IMR-90 (cell line): Measurements from ENCODE around the gene CEP170B. TPM values are rescaled to one million over a fixed set of nuclear protein-coding genes. Genes with fewer than 3 reads are reported as not detected.

ENCODE experiments used
- ATAC-seq: fragments of 200-7000 bp; cut with Tn5 transposase; 2 replicates; pipeline ENCODE4 v1.9.1; 2020; ENCODE audit warnings: low read depth, mild to moderate bottlenecking, moderate library complexity
- BruUV-seq: library from RNA; stranded (reverse); fragments of 400-500 nt; replicated peaks from 2 replicates; lab custom pipeline; 2021; lab: Mats Ljungman, UMichigan
- CTCF ChIA-PET: fragments of 300-600 bp; formaldehyde crosslinking; extraction: SDS; loops from one replicate; lab custom pipeline; 2021; ENCODE audit warnings: antibody characterized with exemption; lab: Yijun Ruan, JAX
- POLR2A ChIA-PET: fragments of 300-600 bp; sonication (Branson Sonifier 250); formaldehyde crosslinking; loops from one replicate; lab custom pipeline; 2022; ENCODE audit warnings: antibody characterized with exemption; ENCODE audit not compliant: unreplicated experiment; lab: Charles Lee
- DNase-seq: peaks from one replicate; pipeline ENCODE4 v3.0.0; 2013
- H2AFZ ChIP-seq: replicated peaks from 2 replicates; pipeline ENCODE3; 2013; ENCODE audit warnings: low read length, mild to moderate bottlenecking; ENCODE audit not compliant: poor library complexity
- H2AK5ac ChIP-seq: 2 replicates; pipeline ENCODE4 v1.6.1; 2013; ENCODE audit warnings: low read depth, low read length, inconsistent platforms
- H2AK9ac ChIP-seq: replicated peaks from 2 replicates; pipeline ENCODE3; 2013; ENCODE audit warnings: mild to moderate bottlenecking, low read depth, low read length, moderate library complexity; ENCODE audit not compliant: poor library complexity
- H2BK120ac ChIP-seq: 2 replicates; pipeline ENCODE4 v1.6.1; 2013; ENCODE audit warnings: low read depth, low read length, inconsistent platforms
- H2BK15ac ChIP-seq: 3 replicates; pipeline ENCODE4 v1.6.1; 2013; ENCODE audit warnings: low read depth, low read length, inconsistent platforms
- H2BK20ac ChIP-seq: 2 replicates; pipeline ENCODE4 v1.6.1; 2013; ENCODE audit warnings: low read depth, mild to moderate bottlenecking, inconsistent platforms, low read length, moderate library complexity
- H2BK5ac ChIP-seq: 2 replicates; pipeline ENCODE4 v1.6.1; 2013; ENCODE audit warnings: mild to moderate bottlenecking, low read depth, low read length, inconsistent platforms; ENCODE audit not compliant: poor library complexity, severe bottlenecking
- H3K14ac ChIP-seq: replicated peaks from 2 replicates; pipeline ENCODE4 v1.6.1; 2013; ENCODE audit warnings: low read depth, low read length, inconsistent platforms
- H3K18ac ChIP-seq: 2 replicates; pipeline ENCODE4 v1.6.1; 2013; ENCODE audit warnings: low read depth, low read length, control low read depth
- H3K23ac ChIP-seq: 2 replicates; pipeline ENCODE4 v1.6.1; 2013; ENCODE audit warnings: low read depth, low read length, inconsistent platforms
- H3K27ac ChIP-seq: 2 replicates; pipeline ENCODE4 v1.5.1; 2013; ENCODE audit warnings: mild to moderate bottlenecking, control low read depth, low read length; ENCODE audit not compliant: insufficient read depth
- H3K27me3 ChIP-seq: 2 replicates; pipeline ENCODE4 v1.6.1; 2013; ENCODE audit warnings: low read length; ENCODE audit not compliant: control insufficient read depth, insufficient read depth
- H3K36me3 ChIP-seq: 2 replicates; pipeline ENCODE4 v1.6.1; 2013; ENCODE audit warnings: low read length, mixed read lengths; ENCODE audit not compliant: control insufficient read depth, insufficient read depth
- H3K4ac ChIP-seq: 2 replicates; pipeline ENCODE4 v1.6.1; 2013; ENCODE audit warnings: low read depth, low read length, inconsistent platforms
- H3K4me1 ChIP-seq: 2 replicates; pipeline ENCODE4 v1.6.1; 2013; ENCODE audit warnings: low read length, mixed read lengths; ENCODE audit not compliant: control insufficient read depth, insufficient read depth
- H3K4me2 ChIP-seq: 2 replicates; pipeline ENCODE4 v1.6.1; 2013; ENCODE audit warnings: low read depth, mild to moderate bottlenecking, control low read depth, low read length, moderate library complexity
- H3K4me3 ChIP-seq: 2 replicates; pipeline ENCODE4 v1.5.1; 2013; ENCODE audit warnings: low read depth, mild to moderate bottlenecking, control low read depth, low read length, moderate library complexity; ENCODE audit not compliant: insufficient read depth
- H3K56ac ChIP-seq: 2 replicates; pipeline ENCODE4 v1.6.1; 2013; ENCODE audit warnings: low read length, inconsistent platforms; ENCODE audit not compliant: insufficient read depth; ENCODE audit errors: extremely low read depth
- H3K79me1 ChIP-seq, 2 experiments: 2 replicates each; pipeline ENCODE4 v1.6.1; 2013; ENCODE audit warnings: low read length in 2 of 2, inconsistent platforms in 1 of 2, low read depth in 1 of 2
- H3K9ac ChIP-seq: 2 replicates; pipeline ENCODE4 v1.6.1; 2013; ENCODE audit warnings: low read depth, low read length, control low read depth
- H3K9me1 ChIP-seq: 2 replicates; pipeline ENCODE4 v1.6.1; 2013; ENCODE audit warnings: low read length, inconsistent platforms; ENCODE audit not compliant: insufficient read depth
- H3K9me3 ChIP-seq: 2 replicates; pipeline ENCODE4 v1.6.1; 2013; ENCODE audit warnings: low read length; ENCODE audit not compliant: control insufficient read depth, insufficient read depth
- H4K20me1 ChIP-seq: 2 replicates; pipeline ENCODE4 v1.6.1; 2013; ENCODE audit warnings: low read length, inconsistent platforms; ENCODE audit not compliant: insufficient read depth
- H4K5ac ChIP-seq: 2 replicates; pipeline ENCODE4 v1.6.1; 2013; ENCODE audit warnings: mild to moderate bottlenecking, low read depth, low read length, control low read depth
- H4K8ac ChIP-seq, 2 experiments: 2 replicates each; pipeline ENCODE4 v1.6.1; 2013; ENCODE audit warnings: low read depth in 2 of 2, low read length in 2 of 2, control low read depth in 1 of 2, inconsistent platforms in 1 of 2
- H4K91ac ChIP-seq: 2 replicates; pipeline ENCODE4 v1.6.1; 2013; ENCODE audit warnings: low read depth, low read length, inconsistent platforms; ENCODE audit not compliant: insufficient read depth
- RFX5 ChIP-seq: IDR thresholded peaks from 2 replicates; pipeline ENCODE4 v1.8.0; 2012; ENCODE audit warnings: low read depth, mild to moderate bottlenecking, low read length, moderate library complexity
- WGBS, 2 experiments: methylation state at CpG; one replicate each; pipeline versions ENCODE4 v1.1.5 to v1.1.7; 2013; ENCODE audit warnings: missing lambda C conversion rate in 2 of 2; ENCODE audit not compliant: insufficient read length in 1 of 2; ENCODE audit errors: extremely low coverage in 2 of 2; 5-methylcytosine and 5-hydroxymethylcytosine counted together
- dilution Hi-C: fragments of 300-500 bp; cut with HindIII; formaldehyde crosslinking; loops from one replicate; pipeline ENCODE4 v1.14.3; 2018; ENCODE audit warnings: low sequenced_read_pairs; ENCODE audit not compliant: unreplicated experiment
- in situ Hi-C: fragments of 300-500 bp; cut with MboI; formaldehyde crosslinking; loops from 3 replicates; pipeline ENCODE4 v1.14.3; 2019; ENCODE audit warnings: low sequenced_read_pairs, inconsistent platforms, mixed read lengths
- intact Hi-C: fragments of 100-400 bp; cut with micrococcal nuclease; formaldehyde crosslinking; loops from 2 replicates; pipeline ENCODE4 v1.10.0; 2022
- polyA plus RNA-seq, 3 experiments: library from polyadenylated mRNA; depleted of rRNA; stranded (reverse); fragments of >200 nt; gene quantifications; 2 replicates each; pipeline ENCODE4 v1.2.3, GENCODE V29; 2012; ENCODE audit warnings: low replicate concordance in 1 of 3
- total RNA-seq: library from RNA; depleted of rRNA; stranded (reverse); fragments of >200 nt; gene quantifications from 2 replicates; pipeline ENCODE4 v1.2.3, GENCODE V29; 2012

CEP170B gene
- total and polyA plus RNA-seq, 2 of the 4 experiments (the other 2 are of a cell fraction), result 3.6 to 13.1 TPM

DNA sequence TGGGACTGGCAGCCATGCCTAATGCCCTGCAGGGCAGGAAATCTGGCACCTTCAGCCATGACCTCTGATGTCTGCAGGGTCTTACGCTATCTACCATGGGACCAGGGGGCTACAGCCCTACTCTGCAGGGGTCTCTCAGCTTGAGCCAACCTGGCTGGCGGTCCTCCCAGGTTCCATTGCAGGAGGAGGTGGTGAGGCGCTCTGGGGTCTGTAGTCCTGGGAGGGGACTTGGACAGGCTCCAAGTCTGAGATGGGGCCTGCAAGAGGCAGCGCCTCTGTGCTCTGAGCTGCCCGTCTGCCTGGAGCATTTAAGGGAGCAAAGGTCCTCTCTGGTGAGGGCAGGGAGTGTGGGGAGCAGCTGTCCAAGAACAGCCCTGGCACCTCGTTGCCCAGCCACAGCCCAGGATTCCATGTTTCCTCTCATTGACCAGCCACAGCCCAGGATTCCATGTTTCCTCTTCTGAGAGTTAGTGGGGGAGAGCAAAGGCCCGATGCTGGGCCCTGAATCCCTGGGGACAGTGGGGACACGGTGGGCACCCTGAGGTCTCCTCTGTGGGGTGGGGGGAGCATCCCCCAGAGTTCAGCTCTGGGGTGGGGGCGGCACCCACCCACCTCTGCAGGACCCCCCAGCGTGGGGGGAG, 60.3 kb downstream of the CEP170B start:
- no peak overlapping the region for H3K4me2 ChIP-seq
- ChIA-PET POLR2A (no interaction called here), CTCF (no interaction called here)
- in situ Hi-C loops, result no loop called here
- no peaks in the 10 kb centered on the region for H3K36me3 ChIP-seq
- H3K18ac ChIP-seq, result no peak overlapping the region
- no peak for TF ChIP-seq RFX5
- H3K9me3 ChIP-seq, result peaks cover 6% of the 10 kb centered on the region; the same call in 1 of the 2 replicates
- intact Hi-C loops, result no loop called here
- ATAC-seq (no peak), DNase-seq (no peak)
- peaks cover 13% of the 10 kb centered on the region for H3K27me3 ChIP-seq
- no peak overlapping the region for H2BK15ac ChIP-seq
- H2AK9ac ChIP-seq, result no peak overlapping the region
- no peaks in the 10 kb centered on the region for H3K4me1 ChIP-seq
- H3K79me1 ChIP-seq, result no peaks in the 10 kb centered on the region
- no peak overlapping the region for H4K8ac ChIP-seq
- WGBS, 2 experiments, result 74% methylated on average over 4 of the region's 10 CpGs; no CpG with 5 or more reads in 1 of the 2 experiments
- H2BK20ac ChIP-seq, result no peak overlapping the region
- no peak overlapping the region for H2BK5ac ChIP-seq
- H3K9me1 ChIP-seq, result no peaks in the 10 kb centered on the region
- no peak overlapping the region for H3K27ac ChIP-seq
- H4K91ac ChIP-seq, result no peak overlapping the region
- no peak overlapping the region for H2AK5ac ChIP-seq
- no peak overlapping the region for H3K56ac ChIP-seq
- H2AFZ ChIP-seq, result no peak overlapping the region
- H3K14ac ChIP-seq, result no peak overlapping the region
- no peak overlapping the region for H3K23ac ChIP-seq
- no peak overlapping the region for H3K4me3 ChIP-seq
- H2BK120ac ChIP-seq, result no peak overlapping the region
- no peaks in the 10 kb centered on the region for H4K20me1 ChIP-seq
- no TSS peak for BruUV-seq
- no peak overlapping the region for H3K4ac ChIP-seq
- H4K5ac ChIP-seq, result no peak overlapping the region
- dilution Hi-C loops, result no loop called here
- H3K9ac ChIP-seq, result no peak overlapping the region
